Sigmoid colon (tissue), 7 donors: ENCODE results near the gene MORC2. TPM values are rescaled to one million over a fixed set of nuclear protein-coding genes. Genes with fewer than 3 reads are reported as not detected.

Experiments
- DNase-seq: peaks from one replicate; pipeline ENCODE4 v3.0.0-alpha.2; 2019
- H3K27ac ChIP-seq, 4 donors: fragments of 200-600 bp; sonication (generic); one replicate each; pipeline ENCODE4 v1.5.1; 2016 to 2019; ENCODE audit warnings: mild to moderate bottlenecking in 1 of 4
- H3K27me3 ChIP-seq, 3 donors: fragments of 200-600 bp; sonication (generic); one replicate each; pipeline ENCODE4 v1.5.1; 2019; ENCODE audit warnings: mild to moderate bottlenecking in 1 of 3
- H3K36me3 ChIP-seq, 4 donors: fragments of 200-600 bp; sonication (generic); one replicate each; pipeline ENCODE4 v1.5.1; 2016 to 2019
- H3K4me1 ChIP-seq, 4 donors: fragments of 200-600 bp; sonication (generic); one replicate each; pipeline ENCODE4 v1.5.1; 2017 to 2019
- H3K4me3 ChIP-seq, 4 donors: fragments of 200-600 bp; sonication (generic); one replicate each; pipeline ENCODE4 v1.5.1; 2017 to 2019; ENCODE audit warnings: mild to moderate bottlenecking in 2 of 4, moderate library complexity in 1 of 4
- H3K9me3 ChIP-seq, 4 donors: fragments of 200-600 bp in 3 of 4; sonication (generic) in 3 of 4; one replicate each; pipeline versions ENCODE4 v1.5.1 to v1.6.1; 2013 to 2019
- EP300 ChIP-seq, 4 donors: sonication (generic); formaldehyde crosslinking; IDR thresholded peaks; one replicate each; pipeline ENCODE4 v1.6.1; 2017; ENCODE audit warnings: antibody characterized with exemption in 4 of 4
- POLR2A ChIP-seq, 2 donors: fragments of 450-650 bp; IDR thresholded peaks; one replicate each; pipeline ENCODE4 v1.6.1; 2016; ENCODE audit warnings: antibody characterized with exemption in 2 of 2, mild to moderate bottlenecking in 2 of 2, moderate library complexity in 2 of 2
- POLR2AphosphoS5 ChIP-seq, 4 donors: sonication (generic); formaldehyde crosslinking; IDR thresholded peaks; one replicate each; pipeline ENCODE4 v1.6.1; 2017; ENCODE audit warnings: antibody characterized with exemption in 4 of 4
- WGBS, 2 donors: extraction: QIAGEN DNeasy Blood & Tissue Kit; methylation state at CpG; one replicate each; pipeline ENCODE4 v1.1.7; 2013; 5-methylcytosine and 5-hydroxymethylcytosine counted together
- intact Hi-C: fragments of 100-400 bp; cut with DNase I; formaldehyde crosslinking; loops from one replicate; pipeline ENCODE4 v1.15.1; 2023
- polyA plus RNA-seq, 3 donors: library from polyadenylated mRNA; stranded (reverse); fragments of 200-250 nt; gene quantifications; one replicate each; pipeline ENCODE4 v1.2.3, GENCODE V29; 2013
- total RNA-seq, 4 donors: library from RNA; depleted of rRNA; stranded (reverse); fragments of >200 nt; gene quantifications; one replicate each; pipeline ENCODE4 v1.1.0, GENCODE V29; 2016
- TF ChIP-seq, protein P1 (sequence below), 4 experiments: fragments of 450-650 bp in 3 of 4; fragments of 200-600 bp in 1 of 4; IDR thresholded peaks; one replicate each; pipeline ENCODE4 v1.5.1; 2016 to 2019; ENCODE audit warnings: antibody characterized with exemption in 4 of 4, mild to moderate bottlenecking in 3 of 4, moderate library complexity in 2 of 4
- donor health status: healthy with polysubstance abuse.
- donor health status: Bipolar disorder and iron deficiency.
- donor health status: healthy.

Gene MORC2
- total and polyA plus RNA-seq, 7 donors: 4.6 to 42.1 (median 15.0) TPM

GRCh38 chr22:30994960-30995359 lies 26.4 kb upstream of the MORC2 start:
- WGBS, 2 donors: 60 to 63% methylated on average over 1 of the region's 1 CpG
- Histone ChIP-seq H3K27me3 (no peaks in the 10 kb centered on the region), H3K4me1 (no peaks in the 10 kb centered on the region), H3K27ac (no peak overlapping the region), H3K9me3 (no peaks in the 10 kb centered on the region), H3K4me3 (no peak overlapping the region), H3K36me3 (no peaks in the 10 kb centered on the region)
- intact Hi-C loops: no loop called here
- TF ChIP-seq POLR2AphosphoS5 (IDR thresholded peaks at IDR 0.05): no peak
- TF ChIP-seq EP300 (IDR thresholded peaks at IDR 0.05): no peak
- TF ChIP-seq, protein P1, sequence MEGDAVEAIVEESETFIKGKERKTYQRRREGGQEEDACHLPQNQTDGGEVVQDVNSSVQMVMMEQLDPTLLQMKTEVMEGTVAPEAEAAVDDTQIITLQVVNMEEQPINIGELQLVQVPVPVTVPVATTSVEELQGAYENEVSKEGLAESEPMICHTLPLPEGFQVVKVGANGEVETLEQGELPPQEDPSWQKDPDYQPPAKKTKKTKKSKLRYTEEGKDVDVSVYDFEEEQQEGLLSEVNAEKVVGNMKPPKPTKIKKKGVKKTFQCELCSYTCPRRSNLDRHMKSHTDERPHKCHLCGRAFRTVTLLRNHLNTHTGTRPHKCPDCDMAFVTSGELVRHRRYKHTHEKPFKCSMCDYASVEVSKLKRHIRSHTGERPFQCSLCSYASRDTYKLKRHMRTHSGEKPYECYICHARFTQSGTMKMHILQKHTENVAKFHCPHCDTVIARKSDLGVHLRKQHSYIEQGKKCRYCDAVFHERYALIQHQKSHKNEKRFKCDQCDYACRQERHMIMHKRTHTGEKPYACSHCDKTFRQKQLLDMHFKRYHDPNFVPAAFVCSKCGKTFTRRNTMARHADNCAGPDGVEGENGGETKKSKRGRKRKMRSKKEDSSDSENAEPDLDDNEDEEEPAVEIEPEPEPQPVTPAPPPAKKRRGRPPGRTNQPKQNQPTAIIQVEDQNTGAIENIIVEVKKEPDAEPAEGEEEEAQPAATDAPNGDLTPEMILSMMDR (IDR thresholded peaks at IDR 0.05): no peak
- no peak for TF ChIP-seq POLR2A (IDR thresholded peaks at IDR 0.05)
- DNase-seq: no peak

- no peaks in the 10 kb centered on the region for H3K27me3 ChIP-seq
- intact Hi-C loops: no loop called here
- H3K4me1 ChIP-seq: no peaks in the 10 kb centered on the region
- H3K4me3 ChIP-seq: no peak overlapping the region
- no peak for TF ChIP-seq EP300 (IDR thresholded peaks at IDR 0.05)
- TF ChIP-seq, protein P1 (IDR thresholded peaks at IDR 0.05): no peak
- no peak for TF ChIP-seq POLR2AphosphoS5 (IDR thresholded peaks at IDR 0.05)
- TF ChIP-seq POLR2A (IDR thresholded peaks at IDR 0.05): no peak
- no peaks in the 10 kb centered on the region for H3K36me3 ChIP-seq
- no peak overlapping the region for H3K27ac ChIP-seq
- peaks cover 0 to 2% (median 0%) of the 10 kb centered on the region in 4 donors for H3K9me3 ChIP-seq
- no peak for DNase-seq
- 83 to 92% methylated on average over 2 of the region's 2 CpGs for WGBS, 2 donors
These were observed 24.0 kb upstream of the MORC2 start for GRCh38 chr22:30992565-30992964.

- 95 to 97% methylated on average over 1 of the region's 1 CpG for WGBS, 2 donors
- Histone ChIP-seq H3K4me1 (no peaks in the 10 kb centered on the region), H3K36me3 (no peaks in the 10 kb centered on the region), H3K27ac (no peak overlapping the region), H3K4me3 (no peak overlapping the region), H3K27me3 (no peaks in the 10 kb centered on the region), H3K9me3 (peaks cover 0 to 5% (median 2%) of the 10 kb centered on the region in 4 donors)
- intact Hi-C loops: no loop called here
- TF ChIP-seq POLR2A (IDR thresholded peaks at IDR 0.05) (no peak), POLR2AphosphoS5 (IDR thresholded peaks at IDR 0.05) (no peak), EP300 (IDR thresholded peaks at IDR 0.05) (no peak)
- TF ChIP-seq, protein P1 (IDR thresholded peaks at IDR 0.05): no peak
- DNase-seq: no peak
These were observed 22.1 kb upstream of the MORC2 start for GRCh38 chr22:30990690-30991089.

GRCh38 chr22:30989474-30989873 lies 20.9 kb upstream of the MORC2 start:
- DNase-seq: no peak
- no peak for TF ChIP-seq POLR2A (IDR thresholded peaks at IDR 0.05)
- TF ChIP-seq EP300 (IDR thresholded peaks at IDR 0.05): no peak
- TF ChIP-seq, protein P1 (IDR thresholded peaks at IDR 0.05): no peak
- TF ChIP-seq POLR2AphosphoS5 (IDR thresholded peaks at IDR 0.05): no peak
- intact Hi-C loops: no loop called here
- H3K27me3 ChIP-seq: no peaks in the 10 kb centered on the region
- H3K4me1 ChIP-seq: no peaks in the 10 kb centered on the region
- no peak overlapping the region for H3K27ac ChIP-seq
- H3K4me3 ChIP-seq: no peak overlapping the region
- no peaks in the 10 kb centered on the region for H3K36me3 ChIP-seq
- peaks cover 0 to 9% (median 2%) of the 10 kb centered on the region in 4 donors for H3K9me3 ChIP-seq

DNA sequence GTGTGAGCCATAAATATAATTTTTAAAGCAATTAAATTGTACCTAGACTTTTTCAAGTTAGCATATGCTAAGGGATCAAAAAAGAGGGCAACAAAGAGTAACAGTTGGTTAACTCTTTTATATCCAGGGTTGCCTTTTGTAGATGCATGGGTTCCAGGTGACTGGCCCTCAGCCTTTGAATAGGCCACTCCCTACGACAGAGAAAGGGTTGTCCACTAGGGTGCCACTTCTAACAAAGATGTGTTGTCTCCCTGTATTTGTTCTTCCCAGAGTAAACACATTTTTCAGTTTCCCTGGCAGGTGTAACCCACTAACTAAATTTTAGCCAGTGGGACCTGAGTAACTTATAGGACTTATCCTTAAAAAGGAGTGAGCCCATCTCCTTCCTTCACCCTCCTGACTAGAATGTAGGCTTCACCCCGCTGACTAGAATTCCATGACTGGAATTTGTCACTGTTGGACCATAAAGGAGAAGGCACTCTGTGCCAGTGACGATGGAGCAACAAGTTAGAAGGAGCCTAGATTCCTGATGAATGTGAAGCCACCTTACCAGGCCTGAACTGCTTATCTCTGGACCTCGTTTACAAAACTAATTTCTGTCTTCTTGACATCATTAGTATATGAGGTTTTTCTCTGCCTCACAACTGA lies 17.1 kb upstream of the MORC2 start:
- no peak for DNase-seq
- peaks cover 0 to 13% (median 2%) of the 10 kb centered on the region in 4 donors for H3K9me3 ChIP-seq
- 62 to 83% methylated on average over 4 of the region's 4 CpGs for WGBS, 2 donors
- H3K27ac ChIP-seq: no peak overlapping the region
- intact Hi-C loops: no loop called here
- H3K27me3 ChIP-seq: no peaks in the 10 kb centered on the region
- no peaks in the 10 kb centered on the region for H3K36me3 ChIP-seq
- H3K4me1 ChIP-seq: no peaks in the 10 kb centered on the region
- TF ChIP-seq POLR2A (IDR thresholded peaks at IDR 0.05) (no peak), POLR2AphosphoS5 (IDR thresholded peaks at IDR 0.05) (no peak), EP300 (IDR thresholded peaks at IDR 0.05) (no peak)
- TF ChIP-seq, protein P1 (IDR thresholded peaks at IDR 0.05): no peak
- H3K4me3 ChIP-seq: no peak overlapping the region
